Right lobe of liver (tissue), 4 donors: ENCODE measurements around the gene LY86.

Experiments used
- POLR2A ChIP-seq: fragments of 450-650 bp; IDR thresholded peaks from one replicate; pipeline ENCODE4 v1.6.1; 2017; ENCODE audit warnings: antibody characterized with exemption, mild to moderate bottlenecking
- TF ChIP-seq, protein P1 (sequence below), 4 donors: fragments of 200-600 bp in 3 of 4; fragments of 450-650 bp in 1 of 4; IDR thresholded peaks; one replicate each; pipeline versions ENCODE4 v1.5.1 to v1.8.0; 2016 to 2022; ENCODE audit warnings: antibody characterized with exemption in 4 of 4, mild to moderate bottlenecking in 2 of 4
- donor health status: DM: no; HTN: no; CAD: no.
- donor health status: DM: no; HTN: no; CAD: no.
- donor health status: DM: no; HTN: yes; CAD: no.

DNA sequence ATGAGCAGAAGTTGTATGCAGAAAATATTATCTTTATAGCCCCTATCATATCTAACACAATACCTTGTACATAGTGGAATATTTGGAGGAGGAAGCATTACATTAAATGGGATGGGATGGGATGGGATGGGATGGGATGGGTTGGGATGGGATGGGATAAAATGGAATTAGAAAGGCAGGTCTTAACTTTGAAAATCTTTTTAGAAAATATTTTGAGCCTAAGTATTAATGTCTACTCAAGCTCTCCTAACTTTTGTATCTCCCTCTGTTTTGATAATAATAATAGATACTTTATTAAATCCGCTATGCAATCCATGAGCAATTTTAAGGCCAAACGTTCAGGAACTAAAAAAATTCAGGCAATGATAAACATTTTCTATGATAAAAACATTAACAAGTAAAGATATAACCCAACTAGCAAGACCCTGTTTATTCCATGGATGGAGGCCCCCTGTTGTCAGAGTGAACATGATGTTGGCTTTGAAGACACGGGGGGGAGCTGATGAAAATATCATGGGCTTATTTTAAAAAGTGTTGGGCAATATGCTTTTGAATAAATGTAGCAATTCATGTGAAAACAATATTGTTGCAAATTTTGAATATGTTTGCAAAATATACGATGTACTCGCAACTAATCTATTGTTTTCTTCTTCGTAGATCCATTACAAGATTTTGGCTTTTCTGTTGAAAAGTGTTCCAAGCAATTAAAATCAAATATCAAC is 35.9 kb downstream of the LY86 start:
- TF ChIP-seq, protein P1, sequence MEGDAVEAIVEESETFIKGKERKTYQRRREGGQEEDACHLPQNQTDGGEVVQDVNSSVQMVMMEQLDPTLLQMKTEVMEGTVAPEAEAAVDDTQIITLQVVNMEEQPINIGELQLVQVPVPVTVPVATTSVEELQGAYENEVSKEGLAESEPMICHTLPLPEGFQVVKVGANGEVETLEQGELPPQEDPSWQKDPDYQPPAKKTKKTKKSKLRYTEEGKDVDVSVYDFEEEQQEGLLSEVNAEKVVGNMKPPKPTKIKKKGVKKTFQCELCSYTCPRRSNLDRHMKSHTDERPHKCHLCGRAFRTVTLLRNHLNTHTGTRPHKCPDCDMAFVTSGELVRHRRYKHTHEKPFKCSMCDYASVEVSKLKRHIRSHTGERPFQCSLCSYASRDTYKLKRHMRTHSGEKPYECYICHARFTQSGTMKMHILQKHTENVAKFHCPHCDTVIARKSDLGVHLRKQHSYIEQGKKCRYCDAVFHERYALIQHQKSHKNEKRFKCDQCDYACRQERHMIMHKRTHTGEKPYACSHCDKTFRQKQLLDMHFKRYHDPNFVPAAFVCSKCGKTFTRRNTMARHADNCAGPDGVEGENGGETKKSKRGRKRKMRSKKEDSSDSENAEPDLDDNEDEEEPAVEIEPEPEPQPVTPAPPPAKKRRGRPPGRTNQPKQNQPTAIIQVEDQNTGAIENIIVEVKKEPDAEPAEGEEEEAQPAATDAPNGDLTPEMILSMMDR (IDR thresholded peaks at IDR 0.05) = no peak
- TF ChIP-seq POLR2A = no peak
